GM12892 (cell line): ENCODE data around the gene TAMALIN.

Experiments used
- POLR2A ChIP-seq: IDR thresholded peaks from 2 replicates; pipeline ENCODE4 v1.6.1; 2011; ENCODE audit warnings: low read depth, low read length, control low read depth
- POLR2AphosphoS5 ChIP-seq: IDR thresholded peaks from 2 replicates; pipeline ENCODE4 v1.6.1; 2011; ENCODE audit warnings: low read depth, low read length, control low read depth
- TAF1 ChIP-seq: IDR thresholded peaks from 2 replicates; pipeline ENCODE4 v1.6.1; 2011; ENCODE audit warnings: low read depth, mild to moderate bottlenecking, control low read depth, low read length, borderline replicate concordance

GRCh38 chr12:51959211-51959610 is 47.5 kb upstream of the TAMALIN start:
- TF ChIP-seq POLR2A (no peak), POLR2AphosphoS5 (no peak), TAF1 (no peak)
